ENCODE measurements around the gene MT1E. TPM values are rescaled to one million over a fixed set of nuclear protein-coding genes. Genes with fewer than 3 reads are reported as not detected.

Gene MT1E
- total RNA-seq, 1 donor from 2014 or later, result not detected

GRCh38 chr16:56614549-56614991, 11.0 kb upstream of the MT1E start:
- no peak overlapping the region for H3K4me3 Mint-ChIP-seq (ENCODE audit: unreplicated experiment)

DNA sequence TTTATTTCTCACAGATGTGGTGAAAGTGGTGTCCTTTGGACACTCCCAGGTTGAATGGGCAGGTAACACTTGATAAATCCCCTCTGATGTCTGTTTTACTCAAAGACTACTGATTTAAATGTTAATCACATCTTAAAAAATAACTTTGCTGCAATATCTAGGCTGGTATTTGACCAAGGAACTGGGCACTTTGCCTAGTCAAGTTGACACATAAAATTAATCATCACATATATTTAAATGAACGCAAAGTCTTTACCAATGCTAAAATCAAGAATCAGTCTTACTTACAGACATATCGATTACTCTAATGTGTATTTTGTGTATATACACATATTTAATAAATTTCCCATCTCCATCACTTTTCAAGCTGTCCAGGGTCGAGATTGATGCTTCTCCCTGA, 10.2 kb upstream of the MT1E start:
- no peak overlapping the region for H3K27ac Mint-ChIP-seq (ENCODE audit: unreplicated experiment)
- H3K4me1 Mint-ChIP-seq (ENCODE audit: unreplicated experiment), result peaks cover 6% of the 10 kb centered on the region
- TF ChIP-seq, protein P1, sequence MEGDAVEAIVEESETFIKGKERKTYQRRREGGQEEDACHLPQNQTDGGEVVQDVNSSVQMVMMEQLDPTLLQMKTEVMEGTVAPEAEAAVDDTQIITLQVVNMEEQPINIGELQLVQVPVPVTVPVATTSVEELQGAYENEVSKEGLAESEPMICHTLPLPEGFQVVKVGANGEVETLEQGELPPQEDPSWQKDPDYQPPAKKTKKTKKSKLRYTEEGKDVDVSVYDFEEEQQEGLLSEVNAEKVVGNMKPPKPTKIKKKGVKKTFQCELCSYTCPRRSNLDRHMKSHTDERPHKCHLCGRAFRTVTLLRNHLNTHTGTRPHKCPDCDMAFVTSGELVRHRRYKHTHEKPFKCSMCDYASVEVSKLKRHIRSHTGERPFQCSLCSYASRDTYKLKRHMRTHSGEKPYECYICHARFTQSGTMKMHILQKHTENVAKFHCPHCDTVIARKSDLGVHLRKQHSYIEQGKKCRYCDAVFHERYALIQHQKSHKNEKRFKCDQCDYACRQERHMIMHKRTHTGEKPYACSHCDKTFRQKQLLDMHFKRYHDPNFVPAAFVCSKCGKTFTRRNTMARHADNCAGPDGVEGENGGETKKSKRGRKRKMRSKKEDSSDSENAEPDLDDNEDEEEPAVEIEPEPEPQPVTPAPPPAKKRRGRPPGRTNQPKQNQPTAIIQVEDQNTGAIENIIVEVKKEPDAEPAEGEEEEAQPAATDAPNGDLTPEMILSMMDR (IDR thresholded peaks at IDR 0.05; ENCODE audit: unreplicated experiment), result no peak
- peaks cover 17% of the 10 kb centered on the region for H3K27me3 Mint-ChIP-seq (ENCODE audit: unreplicated experiment)
- peaks cover 5% of the 10 kb centered on the region for H3K36me3 Mint-ChIP-seq (ENCODE audit: low read depth, unreplicated experiment)
- DNase-seq (ENCODE audit: low spot score), result no peak
- H3K9me3 Mint-ChIP-seq (ENCODE audit: unreplicated experiment), result no peaks in the 10 kb centered on the region
- no peak overlapping the region for H3K4me3 Mint-ChIP-seq (ENCODE audit: unreplicated experiment)

More at GRCh38 chr16:56614549-56614991, 11.0 kb upstream of the MT1E start:
- H3K27ac Mint-ChIP-seq (ENCODE audit: unreplicated experiment), result no peak overlapping the region
- peaks cover 5% of the 10 kb centered on the region for H3K36me3 Mint-ChIP-seq (ENCODE audit: low read depth, unreplicated experiment)
- DNase-seq (ENCODE audit: low spot score), result no peak
- peaks cover 11% of the 10 kb centered on the region for H3K4me1 Mint-ChIP-seq (ENCODE audit: unreplicated experiment)
- H3K27me3 Mint-ChIP-seq (ENCODE audit: unreplicated experiment), result peaks cover 16% of the 10 kb centered on the region
- TF ChIP-seq, protein P1 (IDR thresholded peaks at IDR 0.05; ENCODE audit: unreplicated experiment), result no peak
- no peaks in the 10 kb centered on the region for H3K9me3 Mint-ChIP-seq (ENCODE audit: unreplicated experiment)

DNA sequence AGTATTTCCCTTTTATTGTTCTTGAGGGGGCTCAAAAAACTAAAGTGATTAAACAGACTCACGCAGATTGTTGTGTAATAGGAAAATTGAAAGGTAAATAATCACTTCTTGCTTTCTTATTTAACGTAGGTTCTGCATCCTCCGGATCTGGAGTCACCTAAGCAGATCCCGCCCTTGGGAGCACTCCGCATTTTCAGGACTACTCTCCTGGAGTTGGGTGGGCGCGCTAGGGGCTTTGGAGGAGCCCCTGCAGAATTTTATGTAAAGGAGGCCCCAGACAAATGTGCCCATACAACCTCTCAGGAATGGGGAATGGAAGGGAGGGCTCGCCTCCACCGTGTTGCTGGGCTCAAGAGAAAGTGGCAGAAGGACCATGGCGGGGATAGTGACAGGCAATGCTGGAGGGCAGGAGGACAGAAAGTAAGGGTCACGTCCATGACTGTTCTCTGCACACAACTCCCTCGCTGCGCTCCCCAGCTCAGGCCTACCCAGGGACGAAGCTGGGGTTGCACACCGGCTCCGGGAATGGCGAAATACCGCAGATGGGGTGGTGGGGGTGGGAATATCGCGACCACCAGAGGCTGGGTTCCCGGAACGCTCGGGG, 8.9 kb upstream of the MT1E start:
- H3K36me3 Mint-ChIP-seq (ENCODE audit: low read depth, unreplicated experiment), result peaks cover 5% of the 10 kb centered on the region
- DNase-seq (ENCODE audit: low spot score), result no peak
- TF ChIP-seq, protein P1 (IDR thresholded peaks at IDR 0.05; ENCODE audit: unreplicated experiment), result no peak

GRCh38 chr16:56617212-56618085, 8.1 kb upstream of the MT1E start:
- Mint-ChIP-seq H3K27ac (ENCODE audit: unreplicated experiment) (no peak overlapping the region), H3K27me3 (ENCODE audit: unreplicated experiment) (peaks cover 17% of the 10 kb centered on the region), H3K4me3 (ENCODE audit: unreplicated experiment) (peak overlapping the region; percentile 80), H3K4me1 (ENCODE audit: unreplicated experiment) (peaks cover 5% of the 10 kb centered on the region), H3K9me3 (ENCODE audit: unreplicated experiment) (no peaks in the 10 kb centered on the region), H3K36me3 (ENCODE audit: low read depth, unreplicated experiment) (peaks cover 5% of the 10 kb centered on the region)
- DNase-seq (ENCODE audit: low spot score), result no peak
- TF ChIP-seq, protein P1 (IDR thresholded peaks at IDR 0.05; ENCODE audit: unreplicated experiment), result no peak

More for the DNA sequence above, 8.9 kb upstream of the MT1E start:
- peaks cover 5% of the 10 kb centered on the region for H3K4me1 Mint-ChIP-seq (ENCODE audit: unreplicated experiment)
- no peaks in the 10 kb centered on the region for H3K9me3 Mint-ChIP-seq (ENCODE audit: unreplicated experiment)
- peak overlapping the region; percentile 47 for H3K4me3 Mint-ChIP-seq (ENCODE audit: unreplicated experiment)
- peaks cover 17% of the 10 kb centered on the region for H3K27me3 Mint-ChIP-seq (ENCODE audit: unreplicated experiment)
- H3K27ac Mint-ChIP-seq (ENCODE audit: unreplicated experiment), result no peak overlapping the region

- Mint-ChIP-seq H3K36me3 (ENCODE audit: low read depth, unreplicated experiment) (peaks cover 5% of the 10 kb centered on the region), H3K27me3 (ENCODE audit: unreplicated experiment) (peaks cover 21% of the 10 kb centered on the region), H3K4me1 (ENCODE audit: unreplicated experiment) (peaks cover 5% of the 10 kb centered on the region), H3K27ac (ENCODE audit: unreplicated experiment) (no peak overlapping the region), H3K9me3 (ENCODE audit: unreplicated experiment) (no peaks in the 10 kb centered on the region), H3K4me3 (ENCODE audit: unreplicated experiment) (no peak overlapping the region)
- DNase-seq (ENCODE audit: low spot score), result no peak
- TF ChIP-seq, protein P1 (IDR thresholded peaks at IDR 0.05; ENCODE audit: unreplicated experiment), result no peak
Measured at GRCh38 chr16:56618138-56618537, 7.4 kb upstream of the MT1E start.

Measured in endothelial cell (in vitro differentiated cells).